Endodermal cell (in vitro differentiated cells): ENCODE measurements around the gene TNNI3K. TPM values are rescaled to one million over a fixed set of nuclear protein-coding genes. Genes with fewer than 3 reads are reported as not detected.

Source experiments
- DNase-seq: peaks from one replicate; pipeline ENCODE4 v3.0.0-alpha.2; 2017
- H3K27ac ChIP-seq: 2 replicates; pipeline ENCODE4 v1.5.1; 2013; ENCODE audit warnings: mild to moderate bottlenecking, low read depth, low read length, moderate library complexity
- H3K27me3 ChIP-seq: 2 replicates; pipeline ENCODE4 v1.6.1; 2013; ENCODE audit warnings: mild to moderate bottlenecking, low read length, moderate library complexity; ENCODE audit not compliant: insufficient read depth, control insufficient read depth, poor library complexity, severe bottlenecking
- H3K36me3 ChIP-seq: 2 replicates; pipeline ENCODE4 v1.7.0; 2013; ENCODE audit warnings: mild to moderate bottlenecking, low read length, moderate library complexity; ENCODE audit not compliant: control insufficient read depth, insufficient read depth
- H3K4me1 ChIP-seq: one replicate; pipeline ENCODE4 v1.7.0; 2013; ENCODE audit warnings: low read length; ENCODE audit not compliant: control insufficient read depth, insufficient read depth
- H3K4me3 ChIP-seq: 2 replicates; pipeline ENCODE4 v1.5.1; 2013; ENCODE audit warnings: mild to moderate bottlenecking, low read length, moderate library complexity
- H3K9ac ChIP-seq: 2 replicates; pipeline ENCODE4 v1.6.1; 2013; ENCODE audit warnings: mild to moderate bottlenecking, low read length, moderate library complexity; ENCODE audit not compliant: poor library complexity, severe bottlenecking; ENCODE audit errors: extremely low read depth
- H3K9me3 ChIP-seq: 2 replicates; pipeline ENCODE4 v1.6.1; 2013; ENCODE audit warnings: mild to moderate bottlenecking, low read length, moderate library complexity; ENCODE audit not compliant: control insufficient read depth
- H3K27ac Mint-ChIP-seq: 2 replicates; pipeline ENCODE4 v1.8.0; 2020; ENCODE audit warnings: mixed read lengths
- H3K27me3 Mint-ChIP-seq: 2 replicates; pipeline ENCODE4 v1.8.0; 2021; ENCODE audit warnings: mild to moderate bottlenecking, mixed read lengths; ENCODE audit not compliant: insufficient read depth
- H3K36me3 Mint-ChIP-seq: 2 replicates; pipeline ENCODE4 v1.8.0; 2020; ENCODE audit warnings: low read depth, mixed read lengths
- H3K4me1 Mint-ChIP-seq: 2 replicates; pipeline ENCODE4 v1.8.0; 2020; ENCODE audit warnings: mixed read lengths
- H3K4me3 Mint-ChIP-seq: 2 replicates; pipeline ENCODE4 v1.8.0; 2020; ENCODE audit warnings: mild to moderate bottlenecking, moderate library complexity, mixed read lengths
- H3K9me3 Mint-ChIP-seq: 2 replicates; pipeline ENCODE4 v1.8.0; 2020; ENCODE audit warnings: mild to moderate bottlenecking, mixed read lengths
- CTCF ChIP-seq: fragments of 200-600 bp; sonication (generic); conservative IDR thresholded peaks from 2 replicates; pipeline ENCODE4 v1.5.0; 2021; ENCODE audit warnings: antibody characterized with exemption, mild to moderate bottlenecking
- WGBS, 2 experiments: methylation state at CpG; one replicate each; pipeline versions ENCODE4 v1.1.5 to v1.1.7; 2013; ENCODE audit warnings: missing lambda C conversion rate in 2 of 2, mixed read lengths in 1 of 2; ENCODE audit not compliant: insufficient coverage in 1 of 2, insufficient read length in 1 of 2; 5-methylcytosine and 5-hydroxymethylcytosine counted together
- total RNA-seq, 2 donors: library from RNA; stranded (reverse); fragmentation: NEBNext Ultra II Directional in 1 of 2; extraction: Animal tissue kit (Norgen Biotek cat#: 25700) in 1 of 2; gene quantifications; 2 replicates in 1 of 2; 3 replicates in 1 of 2; pipeline ENCODE4 v1.2.1, GENCODE V29; 2021

The TNNI3K gene
- total RNA-seq, 2 donors from 2014 or later, result 1.1 TPM; not detected in 1

- H3K27ac Mint-ChIP-seq, result no peak overlapping the region
- H3K4me3 ChIP-seq, result no peak overlapping the region
- DNase-seq, result no peak
- H3K27me3 Mint-ChIP-seq, result peaks cover 4% of the 10 kb centered on the region
- H3K36me3 Mint-ChIP-seq, result no peaks in the 10 kb centered on the region
- H3K4me1 ChIP-seq, result no peaks in the 10 kb centered on the region
- no peaks in the 10 kb centered on the region for H3K36me3 ChIP-seq
- no peaks in the 10 kb centered on the region for H3K27me3 ChIP-seq
- TF ChIP-seq CTCF, result no peak
- no peak overlapping the region for H3K9ac ChIP-seq
- H3K9me3 ChIP-seq, result no peaks in the 10 kb centered on the region
- H3K4me1 Mint-ChIP-seq, result no peaks in the 10 kb centered on the region
- H3K27ac ChIP-seq, result no peak overlapping the region
- H3K4me3 Mint-ChIP-seq, result no peak overlapping the region
- H3K9me3 Mint-ChIP-seq, result no peaks in the 10 kb centered on the region
- WGBS, 2 experiments, result 71 to 88% methylated on average over 1 to 3 of the region's 3 CpGs
These were observed 11.7 kb upstream of the TNNI3K start for GRCh38 chr1:74223453-74223852.

GRCh38 chr1:74236440-74236839, 1.3 kb downstream of the TNNI3K start:
- H3K27ac Mint-ChIP-seq, result no peak overlapping the region
- WGBS, 2 experiments, result 95 to 97% methylated on average over 3 of the region's 3 CpGs
- Histone ChIP-seq H3K9ac (no peak overlapping the region), H3K27ac (no peak overlapping the region), H3K4me3 (no peak overlapping the region), H3K36me3 (no peaks in the 10 kb centered on the region), H3K9me3 (peaks cover 6% of the 10 kb centered on the region), H3K27me3 (no peaks in the 10 kb centered on the region), H3K4me1 (no peaks in the 10 kb centered on the region)
- no peak for DNase-seq
- H3K4me1 Mint-ChIP-seq, result peaks cover 6% of the 10 kb centered on the region
- TF ChIP-seq CTCF, result no peak
- peaks cover 2% of the 10 kb centered on the region for H3K27me3 Mint-ChIP-seq
- H3K36me3 Mint-ChIP-seq, result no peaks in the 10 kb centered on the region
- H3K4me3 Mint-ChIP-seq, result no peak overlapping the region
- H3K9me3 Mint-ChIP-seq, result no peaks in the 10 kb centered on the region

GRCh38 chr1:74237035-74237434, 1.8 kb downstream of the TNNI3K start:
- H3K36me3 ChIP-seq, result no peaks in the 10 kb centered on the region
- Mint-ChIP-seq H3K27me3 (peaks cover 2% of the 10 kb centered on the region), H3K4me1 (peaks cover 6% of the 10 kb centered on the region), H3K9me3 (no peaks in the 10 kb centered on the region), H3K27ac (no peak overlapping the region), H3K36me3 (no peaks in the 10 kb centered on the region), H3K4me3 (no peak overlapping the region)
- TF ChIP-seq CTCF, result no peak
- H3K4me1 ChIP-seq, result no peaks in the 10 kb centered on the region
- H3K9me3 ChIP-seq, result peaks cover 5% of the 10 kb centered on the region
- no peak overlapping the region for H3K9ac ChIP-seq
- DNase-seq, result no peak
- H3K27ac ChIP-seq, result no peak overlapping the region
- no peak overlapping the region for H3K4me3 ChIP-seq
- 86 to 100% methylated on average over 1 of the region's 1 CpG for WGBS, 2 experiments
- no peaks in the 10 kb centered on the region for H3K27me3 ChIP-seq
